H1 (cell line): ENCODE results near the gene EZH1. TPM values are rescaled to one million over a fixed set of nuclear protein-coding genes. Genes with fewer than 3 reads are reported as not detected.

ENCODE experiments used
- BACH1 ChIP-seq: IDR thresholded peaks from 2 replicates; pipeline ENCODE4 v1.6.1; 2012; ENCODE audit warnings: low read length, improper control_type of control experiment
- CHD1 ChIP-seq: IDR thresholded peaks from 2 replicates; pipeline ENCODE4 v1.6.1; 2012; ENCODE audit warnings: low read depth, low read length, improper control_type of control experiment
- CHD2 ChIP-seq: IDR thresholded peaks from 2 replicates; pipeline ENCODE4 v1.6.1; 2012; ENCODE audit warnings: low read length, improper control_type of control experiment
- CREB1 ChIP-seq: IDR thresholded peaks from 2 replicates; pipeline ENCODE4 v1.6.1; 2012; ENCODE audit warnings: inconsistent platforms
- EP300 ChIP-seq, 2 experiments: IDR thresholded peaks; 1 replicate in 1 of 2; 2 replicates in 1 of 2; pipeline ENCODE4 v1.6.1; 2011 to 2012; ENCODE audit warnings: low read depth in 2 of 2, low read length in 2 of 2, mild to moderate bottlenecking in 2 of 2, borderline replicate concordance in 1 of 2, inconsistent platforms in 1 of 2, moderate library complexity in 1 of 2
- HDAC2 ChIP-seq, 2 experiments: fragments of 300-600 bp in 1 of 2; sonication (generic) in 1 of 2; IDR thresholded peaks; 2 replicates each; pipeline ENCODE4 v1.6.1; 2011 to 2012; ENCODE audit warnings: low read depth in 2 of 2, low read length in 2 of 2, mild to moderate bottlenecking in 2 of 2, moderate library complexity in 2 of 2, borderline replicate concordance in 1 of 2, inconsistent platforms in 1 of 2
- KDM1A ChIP-seq: fragments of 200-600, 300-600 bp; sonication (generic); IDR thresholded peaks from 2 replicates; pipeline ENCODE4 v1.7.1; 2016; ENCODE audit warnings: mild to moderate bottlenecking, low read length, borderline replicate concordance
- KDM4A ChIP-seq: IDR thresholded peaks from one replicate; pipeline ENCODE4 v1.7.1; 2012; ENCODE audit warnings: low read depth, mild to moderate bottlenecking, moderate library complexity, low read length, inconsistent platforms; ENCODE audit not compliant: severe bottlenecking
- PHF8 ChIP-seq: fragments of 200-600 bp; sonication (generic); conservative IDR thresholded peaks from 2 replicates; pipeline ENCODE4 v1.7.1; 2012; ENCODE audit warnings: low read depth, mild to moderate bottlenecking, inconsistent platforms, low read length, moderate library complexity
- POLR2A ChIP-seq, 2 experiments: IDR thresholded peaks; 1 replicate in 1 of 2; 2 replicates in 1 of 2; pipeline ENCODE4 v1.6.1; 2011; ENCODE audit warnings: low read depth in 2 of 2, low read length in 2 of 2, mild to moderate bottlenecking in 2 of 2; ENCODE audit errors: control extremely low read depth in 1 of 2
- POLR2AphosphoS5 ChIP-seq: IDR thresholded peaks from 2 replicates; pipeline ENCODE4 v1.6.1; 2011; ENCODE audit warnings: low read depth, low read length
- SIN3A ChIP-seq, 2 experiments: IDR thresholded peaks in 1 of 2; conservative IDR thresholded peaks in 1 of 2; 2 replicates each; pipeline ENCODE4 v1.6.1; 2011 to 2012; ENCODE audit warnings: low read length in 2 of 2, improper control_type of control experiment in 1 of 2, low read depth in 1 of 2, mild to moderate bottlenecking in 1 of 2
- SIRT6 ChIP-seq: IDR thresholded peaks from one replicate; pipeline ENCODE4 v1.7.1; 2012; ENCODE audit warnings: low read length, inconsistent platforms
- SP1 ChIP-seq: IDR thresholded peaks from 2 replicates; pipeline ENCODE4 v1.6.1; 2011; ENCODE audit warnings: low read depth, low read length
- TAF1 ChIP-seq: IDR thresholded peaks from 2 replicates; pipeline ENCODE4 v1.6.1; 2011; ENCODE audit warnings: mild to moderate bottlenecking, low read depth, low read length
- polyA plus RNA-seq, 7 experiments: library from polyadenylated mRNA; depleted of rRNA in 3 of 7; stranded (reverse) in 5 of 7; unstranded in 2 of 7; fragments of >200 nt in 5 of 7; fragments of 200-250 nt in 2 of 7; gene quantifications; 1 replicate in 5 of 7; 2 replicates in 1 of 7; 4 replicates in 1 of 7; pipeline versions ENCODE4 v1.2.1 to v1.2.3, GENCODE V29; 2011 to 2013; ENCODE audit warnings: missing spikeins in 2 of 7, mixed read lengths in 2 of 7
- total RNA-seq: library from RNA; stranded (reverse); fragmentation: NEBNext Ultra II Directional; extraction: Animal tissue kit (Norgen Biotek cat#: 25700); gene quantifications from 2 replicates; pipeline ENCODE4 v1.2.1, GENCODE V29; 2021
- TF ChIP-seq, protein P1 (sequence below): IDR thresholded peaks from 2 replicates; pipeline ENCODE4 v1.6.1; 2012; ENCODE audit warnings: inconsistent platforms

EZH1 gene
- total and polyA plus RNA-seq, 2 of the 8 experiments (the other 6 are each of a cell fraction or from before 2014, with no cell fraction given), result 17.4 to 20.8 TPM

DNA sequence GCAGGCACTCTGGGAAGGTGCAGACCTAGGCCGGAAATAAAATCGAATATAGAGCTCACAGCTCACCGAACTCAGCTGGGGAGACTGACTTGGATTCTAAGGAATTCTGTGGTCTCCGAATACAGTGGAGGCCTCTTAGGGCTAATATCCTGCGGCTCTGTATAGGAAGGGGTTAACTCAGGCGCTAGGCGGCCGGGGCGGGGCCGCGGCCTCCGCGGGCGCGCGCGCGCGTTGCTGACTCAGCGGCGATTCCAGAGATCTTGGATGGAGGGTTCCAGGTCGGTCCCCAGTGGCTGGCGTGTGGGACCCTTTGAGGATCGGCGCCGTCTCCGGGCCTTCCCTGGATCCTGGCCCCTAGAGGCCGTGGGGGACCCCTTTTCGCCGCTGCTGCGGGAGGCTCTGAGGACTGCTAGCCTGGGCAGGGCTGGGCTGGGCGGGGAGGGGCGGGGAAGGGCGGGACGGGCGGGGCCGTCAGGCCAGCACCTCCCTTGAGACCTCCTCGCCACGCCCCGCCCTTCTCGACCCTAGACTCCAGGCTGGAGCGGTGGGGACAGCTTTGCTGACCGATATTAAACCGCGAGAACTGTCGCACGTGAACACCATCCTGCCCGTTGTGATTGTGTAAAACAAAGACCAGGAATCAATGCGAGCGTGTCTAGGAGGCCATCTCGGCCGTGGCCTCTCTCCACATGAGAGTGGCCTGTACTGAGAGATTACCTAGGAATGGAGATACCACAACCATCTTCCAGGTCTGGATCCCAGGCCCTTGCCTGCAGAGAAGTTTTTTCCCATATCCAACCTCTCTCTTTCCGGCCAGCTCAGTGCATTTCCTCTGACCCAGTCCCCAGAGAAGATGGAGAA, 66.7 kb downstream of the EZH1 start (continued):
- TF ChIP-seq EP300 (IDR thresholded peaks at IDR 0.05; ENCODE audit: borderline replicate concordance in 1 of 2, low read depth in 2 of 2, low read length in 2 of 2) (0 out of 3 replicates have a peak, but pooled peaks of 1 of the 2 experiments have one; percentile 54), KDM4A (no peak), HDAC2 (IDR thresholded peaks at IDR 0.05; ENCODE audit: borderline replicate concordance in 1 of 2, low read depth in 2 of 2, low read length in 2 of 2) (peak; percentile 8 to 26; a peak in 1 of 4 replicates), CHD2 (peak; percentile 72; the same call in 1 of the 2 replicates), SIN3A (conservative IDR thresholded peaks at IDR 0.05 in 1 of 2, IDR thresholded peaks at IDR 0.05 in 1 of 2; ENCODE audit: low read depth in 1 of 2, low read length in 2 of 2) (peak; percentile 34 to 41; a peak in 1 of 4 replicates), BACH1 (peak; percentile 91), PHF8 (peak; percentile 66; the same call in 1 of the 2 replicates), TAF1 (peak; percentile 72), CREB1 (0 out of 2 replicates have a peak, but pooled peaks have one; percentile 26), POLR2AphosphoS5 (peak; percentile 84), KDM1A (no peak), SP1 (peak; percentile 81), CHD1 (no peak), SIRT6 (no peak), POLR2A (IDR thresholded peaks at IDR 0.05; ENCODE audit: control extremely low read depth in 1 of 2, low read depth in 2 of 2, low read length in 2 of 2) (peak in 1 of 2 experiments; percentile 93; a peak in 2 of 3 replicates)
- TF ChIP-seq, protein P1, sequence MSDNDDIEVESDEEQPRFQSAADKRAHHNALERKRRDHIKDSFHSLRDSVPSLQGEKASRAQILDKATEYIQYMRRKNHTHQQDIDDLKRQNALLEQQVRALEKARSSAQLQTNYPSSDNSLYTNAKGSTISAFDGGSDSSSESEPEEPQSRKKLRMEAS, result no peak; the same call in 1 of the 2 replicates
